ENCODE measurements around the gene EBI3. TPM values are rescaled to one million over a fixed set of nuclear protein-coding genes. Genes with fewer than 3 reads are reported as not detected.
"Not testable (repeated sequence)": the region's sequence is repeated elsewhere in the genome, so short reads cannot be mapped to it uniquely, and the experiment has no call there.

EBI3 gene
- total RNA-seq, 2 donors from 2014 or later, result 3.0 to 5.7 TPM

DNA sequence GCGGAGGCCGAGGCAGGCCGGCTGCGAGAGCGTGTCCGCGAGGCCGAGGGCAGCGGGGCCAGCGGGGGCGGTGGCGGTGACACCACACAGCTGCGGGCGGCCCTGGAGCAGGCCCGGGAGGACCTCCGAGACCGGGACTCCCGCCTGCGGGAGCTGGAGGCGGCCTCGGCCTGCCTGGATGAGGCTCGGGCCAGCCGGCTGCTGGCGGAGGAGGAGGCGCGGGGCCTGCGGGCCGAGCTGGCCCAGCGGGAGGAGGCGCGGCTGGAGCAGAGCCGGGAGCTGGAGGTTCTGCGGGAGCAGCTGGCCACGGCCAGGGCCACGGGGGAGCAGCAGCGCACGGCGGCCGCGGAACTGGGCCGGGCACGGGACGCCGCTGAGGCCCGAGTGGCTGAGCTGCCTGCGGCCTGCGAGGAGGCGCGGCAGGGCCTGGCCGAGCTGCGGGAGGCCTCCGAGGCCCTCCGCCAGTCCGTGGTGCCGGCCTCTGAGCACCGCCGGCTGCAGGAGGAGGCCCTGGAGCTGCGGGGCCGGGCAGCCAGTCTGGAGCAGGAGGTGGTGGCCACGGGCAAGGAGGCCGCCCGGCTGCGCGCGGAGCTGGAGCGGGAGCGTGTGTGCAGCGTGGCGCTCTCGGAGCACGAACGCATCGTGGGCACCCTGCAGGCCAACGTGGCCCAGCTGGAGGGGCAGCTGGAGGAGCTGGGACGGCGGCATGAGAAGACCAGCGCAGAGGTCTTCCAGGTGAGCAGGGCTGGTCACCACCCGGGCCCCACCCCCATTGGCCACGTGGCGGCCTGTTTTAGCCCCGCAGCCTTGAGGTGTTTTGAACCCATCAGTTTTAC lies 11.7 kb upstream of the EBI3 start:
- DNase-seq (ENCODE audit: low spot score), result no peak
- WGBS, result 94% methylated on average over 65 of the region's 81 CpGs
- H3K4me3 ChIP-seq, result no peak overlapping the region
- no peaks in the 10 kb centered on the region for H3K9me3 ChIP-seq
- no peaks in the 10 kb centered on the region for H3K27me3 ChIP-seq (replicated peaks; ENCODE audit: insufficient read depth)
- no peaks in the 10 kb centered on the region for H3K36me3 ChIP-seq
- intact Hi-C loops (cut with DNase I), result no loop called here
- TF ChIP-seq, protein P1, sequence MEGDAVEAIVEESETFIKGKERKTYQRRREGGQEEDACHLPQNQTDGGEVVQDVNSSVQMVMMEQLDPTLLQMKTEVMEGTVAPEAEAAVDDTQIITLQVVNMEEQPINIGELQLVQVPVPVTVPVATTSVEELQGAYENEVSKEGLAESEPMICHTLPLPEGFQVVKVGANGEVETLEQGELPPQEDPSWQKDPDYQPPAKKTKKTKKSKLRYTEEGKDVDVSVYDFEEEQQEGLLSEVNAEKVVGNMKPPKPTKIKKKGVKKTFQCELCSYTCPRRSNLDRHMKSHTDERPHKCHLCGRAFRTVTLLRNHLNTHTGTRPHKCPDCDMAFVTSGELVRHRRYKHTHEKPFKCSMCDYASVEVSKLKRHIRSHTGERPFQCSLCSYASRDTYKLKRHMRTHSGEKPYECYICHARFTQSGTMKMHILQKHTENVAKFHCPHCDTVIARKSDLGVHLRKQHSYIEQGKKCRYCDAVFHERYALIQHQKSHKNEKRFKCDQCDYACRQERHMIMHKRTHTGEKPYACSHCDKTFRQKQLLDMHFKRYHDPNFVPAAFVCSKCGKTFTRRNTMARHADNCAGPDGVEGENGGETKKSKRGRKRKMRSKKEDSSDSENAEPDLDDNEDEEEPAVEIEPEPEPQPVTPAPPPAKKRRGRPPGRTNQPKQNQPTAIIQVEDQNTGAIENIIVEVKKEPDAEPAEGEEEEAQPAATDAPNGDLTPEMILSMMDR (IDR thresholded peaks at IDR 0.05), result no peak
- TF ChIP-seq POLR2A (IDR thresholded peaks at IDR 0.05) (no peak), POLR2AphosphoS5 (IDR thresholded peaks at IDR 0.05) (no peak)
- no peaks in the 10 kb centered on the region for H3K4me1 ChIP-seq (replicated peaks)
- H3K27ac ChIP-seq, result no peak overlapping the region

DNA sequence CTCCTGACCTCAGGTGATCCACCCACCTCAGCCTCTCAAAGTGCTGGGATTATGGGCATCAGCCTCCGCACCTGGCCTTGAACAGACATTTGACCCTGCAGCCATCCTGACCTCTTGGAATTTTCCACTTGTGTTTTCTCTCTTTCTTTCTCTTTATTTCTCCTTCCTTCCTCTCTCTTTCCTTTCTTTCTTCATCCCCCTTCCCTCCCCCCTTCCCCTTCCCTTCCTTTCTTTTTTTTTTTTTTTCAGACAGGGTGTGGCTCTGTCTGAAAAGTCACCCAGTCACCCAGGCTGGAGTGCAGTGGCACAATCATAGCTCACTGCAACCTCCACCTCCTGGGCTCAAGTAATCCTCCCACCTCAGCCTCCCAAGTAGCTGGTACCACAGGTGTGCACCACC lies 10.8 kb upstream of the EBI3 start:
- H3K27ac ChIP-seq; H3K36me3 ChIP-seq; intact Hi-C loops (cut with DNase I); H3K4me3 ChIP-seq; DNase-seq (ENCODE audit: low spot score); H3K4me1 ChIP-seq (replicated peaks); H3K9me3 ChIP-seq; H3K27me3 ChIP-seq (replicated peaks; ENCODE audit: insufficient read depth): not testable (repeated sequence)
- WGBS, result 90% methylated on average over 1 of the region's 1 CpG

DNA sequence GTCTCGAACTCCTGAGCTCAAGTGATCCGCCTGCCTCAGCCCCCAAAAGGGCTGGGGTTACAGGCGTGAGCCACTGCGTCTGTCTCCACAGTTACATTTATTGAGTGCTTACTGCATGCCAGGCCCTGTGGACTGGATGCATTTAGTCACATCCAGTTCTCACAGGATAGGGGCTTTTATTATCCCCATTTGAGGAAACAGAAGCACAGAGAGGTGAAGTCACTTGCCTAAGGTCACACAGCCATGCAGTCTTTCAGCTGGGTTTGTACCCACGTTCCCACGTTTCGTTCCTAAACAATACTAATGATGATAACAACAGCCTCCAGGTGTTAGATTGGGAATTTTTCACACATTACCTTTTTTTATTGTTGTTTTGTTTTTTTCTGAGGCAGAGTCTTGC lies 9.1 kb upstream of the EBI3 start:
- H3K4me1 ChIP-seq (replicated peaks), result no peaks in the 10 kb centered on the region
- H3K9me3 ChIP-seq, result no peaks in the 10 kb centered on the region
- DNase-seq (ENCODE audit: low spot score), result no peak
- H3K27ac ChIP-seq, result no peak overlapping the region
- intact Hi-C loops (cut with DNase I), result no loop called here
- H3K4me3 ChIP-seq, result no peak overlapping the region
- no peaks in the 10 kb centered on the region for H3K36me3 ChIP-seq
- TF ChIP-seq POLR2A (IDR thresholded peaks at IDR 0.05) (no peak), POLR2AphosphoS5 (IDR thresholded peaks at IDR 0.05) (no peak)
- TF ChIP-seq, protein P1 (IDR thresholded peaks at IDR 0.05), result no peak
- 96% methylated on average over 7 of the region's 7 CpGs for WGBS
- H3K27me3 ChIP-seq (replicated peaks; ENCODE audit: insufficient read depth), result no peaks in the 10 kb centered on the region

DNA sequence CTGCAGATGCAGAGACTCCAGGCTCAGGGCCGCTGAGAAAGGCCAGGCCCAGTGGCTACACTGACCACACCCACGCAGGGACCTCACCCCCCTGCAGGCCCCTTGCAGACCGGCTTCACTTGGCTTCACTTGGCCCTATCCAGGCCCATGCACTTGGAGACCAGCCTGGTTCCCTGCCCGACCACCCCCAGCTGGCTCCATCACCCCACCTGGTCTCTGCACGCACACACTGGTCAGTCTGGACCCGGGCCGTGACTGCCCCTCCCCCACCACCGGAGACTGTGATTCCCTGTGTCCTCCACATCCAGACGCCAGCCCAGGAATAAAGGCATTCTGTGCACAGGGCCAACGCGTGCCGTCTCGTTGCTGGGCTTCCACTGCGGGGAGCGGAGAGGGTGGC lies 4.9 kb upstream of the EBI3 start:
- intact Hi-C loops (cut with DNase I), result no loop called here
- Histone ChIP-seq H3K4me3 (no peak overlapping the region), H3K9me3 (no peaks in the 10 kb centered on the region), H3K27ac (no peak overlapping the region), H3K27me3 (replicated peaks; ENCODE audit: insufficient read depth) (no peaks in the 10 kb centered on the region), H3K36me3 (no peaks in the 10 kb centered on the region), H3K4me1 (replicated peaks) (no peaks in the 10 kb centered on the region)
- DNase-seq (ENCODE audit: low spot score), result no peak
- no peak for TF ChIP-seq POLR2AphosphoS5 (IDR thresholded peaks at IDR 0.05)
- no peak for TF ChIP-seq POLR2A (IDR thresholded peaks at IDR 0.05)
- TF ChIP-seq, protein P1 (IDR thresholded peaks at IDR 0.05), result no peak
- WGBS, result 48% methylated on average over 15 of the region's 15 CpGs

DNA sequence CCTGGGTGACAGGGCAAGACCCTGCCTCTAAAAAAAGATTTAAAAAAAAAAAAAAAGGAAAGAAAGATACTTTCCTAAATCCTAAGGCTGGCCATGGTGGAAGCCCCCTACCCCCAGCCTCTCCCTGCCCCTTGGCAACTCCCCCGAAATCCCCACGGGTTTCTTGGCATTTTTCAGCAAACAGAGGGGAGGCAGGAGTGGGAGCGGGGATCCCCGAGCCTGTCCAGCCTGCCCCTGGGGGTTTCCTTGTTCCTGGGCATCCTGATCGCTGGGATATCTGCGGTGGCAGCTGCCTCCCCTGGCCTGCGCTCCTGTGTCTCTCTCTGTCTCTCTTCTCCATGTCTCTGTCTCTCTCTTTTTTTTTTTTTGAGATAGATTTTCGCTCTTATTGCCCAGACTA lies 3.4 kb upstream of the EBI3 start:
- Histone ChIP-seq H3K9me3 (no peaks in the 10 kb centered on the region), H3K4me3 (no peak overlapping the region), H3K27ac (no peak overlapping the region), H3K27me3 (replicated peaks; ENCODE audit: insufficient read depth) (no peaks in the 10 kb centered on the region), H3K4me1 (replicated peaks) (no peaks in the 10 kb centered on the region), H3K36me3 (no peaks in the 10 kb centered on the region)
- TF ChIP-seq, protein P1 (IDR thresholded peaks at IDR 0.05), result no peak
- TF ChIP-seq POLR2AphosphoS5 (IDR thresholded peaks at IDR 0.05) (no peak), POLR2A (IDR thresholded peaks at IDR 0.05) (no peak)
- DNase-seq (ENCODE audit: low spot score), result no peak
- 71% methylated on average over 8 of the region's 8 CpGs for WGBS
- intact Hi-C loops (cut with DNase I), result no loop called here
